Measurements from ENCODE around the gene NIPBL. TPM values are rescaled to one million over a fixed set of nuclear protein-coding genes. Genes with fewer than 3 reads are reported as not detected.
A peak's percentile ranks its signal among the peaks of the same experiment; 100 is the strongest.

The NIPBL gene
- 56.0 and 61.3 TPM in 2 replicates for total RNA-seq (2021)
- long read RNA-seq, partial matches to known transcripts = 113 of 125 reads
- long read RNA-seq, other reads (novel, unspliced or antisense) = 12 of 125 reads

DNA sequence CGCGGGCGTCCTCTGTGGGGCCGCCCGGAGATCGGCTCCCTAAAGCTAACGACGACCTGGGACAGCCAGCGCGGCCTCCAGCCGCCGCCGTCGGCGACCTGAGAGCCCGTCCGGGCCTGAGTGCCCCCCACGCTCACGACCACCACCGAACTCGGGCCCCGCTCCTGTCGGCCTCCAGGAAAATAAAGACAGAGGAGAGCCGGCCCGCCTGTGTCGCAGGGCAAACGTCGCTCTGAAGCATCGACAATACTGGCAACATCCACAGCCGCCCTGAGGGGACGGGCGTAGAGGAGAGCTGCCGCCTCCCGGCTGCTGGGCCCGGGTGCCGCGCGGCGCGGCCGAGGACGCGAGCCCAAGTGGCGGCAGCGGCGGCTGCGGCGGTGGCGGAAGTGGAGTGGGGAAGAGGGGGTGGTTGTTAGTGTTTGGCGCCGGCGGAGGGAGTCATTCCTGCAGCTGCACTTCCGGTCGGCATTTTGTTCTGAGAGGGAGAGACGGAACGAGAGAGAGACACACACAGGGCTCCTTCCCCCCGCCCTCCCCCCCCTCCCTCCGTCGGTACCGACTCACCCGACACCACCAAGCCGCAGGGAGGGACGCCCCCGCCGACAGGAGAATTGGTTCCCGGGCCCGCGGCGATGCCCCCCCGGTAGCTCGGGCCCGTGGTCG, at the start of gene NIPBL:
TSS of gene NIPBL (plus strand) at position 471 of the 666 bp plus-strand sequence. CDS start 76,928 bp downstream, outside the sequence.
- H3K4ac ChIP-seq (ENCODE audit: low read depth, low read length) = no peak within 1 kb of the TSS; the same call in 1 of the 2 replicates
- H3K4me1 ChIP-seq (ENCODE audit: insufficient read depth, low read length) = no peaks in the 10 kb centered on the region
- peak within 1 kb of the TSS; percentile 56 for H2BK120ac ChIP-seq (ENCODE audit: low read depth, low read length, poor library complexity, severe bottlenecking)
- peak within 1 kb of the TSS; percentile 60 for H3K14ac ChIP-seq (ENCODE audit: insufficient read depth, low read length)
- H2AFZ ChIP-seq (ENCODE audit: low read length) = no peak within 1 kb of the TSS
- DNase-seq = peak; percentile 90
- H3K79me1 ChIP-seq (ENCODE audit: insufficient read depth, low read depth, low read length, poor library complexity, severe bottlenecking) = no peaks in the 10 kb centered on the region
- no peak within 1 kb of the TSS for H4K91ac ChIP-seq (ENCODE audit: insufficient read length, low read depth, low read length)
- peaks cover 0 to 5% (median 1%) of the 10 kb centered on the region in 3 experiments; a peak in 4 of 7 replicates for H3K36me3 Mint-ChIP-seq (ENCODE audit: insufficient read depth in 1 of 3, low read depth in 3 of 3)
- H4K8ac ChIP-seq (replicated peaks; ENCODE audit: insufficient read length, low read depth, low read length) = no peak within 1 kb of the TSS
- no peaks in the 10 kb centered on the region for H3K9me3 Mint-ChIP-seq
- H3K27me3 ChIP-seq (ENCODE audit: insufficient read depth, low read length) = no peaks in the 10 kb centered on the region
- H3K23me2 ChIP-seq (ENCODE audit: insufficient read length, low read depth, low read length, poor library complexity, severe bottlenecking) = peaks cover 15% of the 10 kb centered on the region
- peaks cover 25% of the 10 kb centered on the region; the same call in 1 of the 2 replicates for H3K79me2 ChIP-seq (ENCODE audit: insufficient read depth, low read length)
- peak within 1 kb of the TSS; percentile 95 to 99 (median 97) for H3K27ac Mint-ChIP-seq
- H3K4me2 ChIP-seq (ENCODE audit: insufficient read depth, insufficient read length, low read length) = peak within 1 kb of the TSS; percentile 94
- peak within 1 kb of the TSS; percentile 91 for H3K9ac ChIP-seq (ENCODE audit: extremely low read depth, insufficient read length, low read length)
- H2BK15ac ChIP-seq (ENCODE audit: low read depth, low read length) = no peak within 1 kb of the TSS
- H3K56ac ChIP-seq (ENCODE audit: insufficient read length, low read depth, low read length) = no peak within 1 kb of the TSS
- no CpG with 5 or more reads among the region's 73 CpGs for WGBS (ENCODE audit: extremely low coverage, insufficient read length, low lambda C conversion rate)
- no peak within 1 kb of the TSS for H2AK5ac ChIP-seq (ENCODE audit: insufficient read length, low read length)
- no peak within 1 kb of the TSS for H2BK20ac ChIP-seq (ENCODE audit: low read depth, low read length, poor library complexity, severe bottlenecking)
- TF ChIP-seq, protein P1, sequence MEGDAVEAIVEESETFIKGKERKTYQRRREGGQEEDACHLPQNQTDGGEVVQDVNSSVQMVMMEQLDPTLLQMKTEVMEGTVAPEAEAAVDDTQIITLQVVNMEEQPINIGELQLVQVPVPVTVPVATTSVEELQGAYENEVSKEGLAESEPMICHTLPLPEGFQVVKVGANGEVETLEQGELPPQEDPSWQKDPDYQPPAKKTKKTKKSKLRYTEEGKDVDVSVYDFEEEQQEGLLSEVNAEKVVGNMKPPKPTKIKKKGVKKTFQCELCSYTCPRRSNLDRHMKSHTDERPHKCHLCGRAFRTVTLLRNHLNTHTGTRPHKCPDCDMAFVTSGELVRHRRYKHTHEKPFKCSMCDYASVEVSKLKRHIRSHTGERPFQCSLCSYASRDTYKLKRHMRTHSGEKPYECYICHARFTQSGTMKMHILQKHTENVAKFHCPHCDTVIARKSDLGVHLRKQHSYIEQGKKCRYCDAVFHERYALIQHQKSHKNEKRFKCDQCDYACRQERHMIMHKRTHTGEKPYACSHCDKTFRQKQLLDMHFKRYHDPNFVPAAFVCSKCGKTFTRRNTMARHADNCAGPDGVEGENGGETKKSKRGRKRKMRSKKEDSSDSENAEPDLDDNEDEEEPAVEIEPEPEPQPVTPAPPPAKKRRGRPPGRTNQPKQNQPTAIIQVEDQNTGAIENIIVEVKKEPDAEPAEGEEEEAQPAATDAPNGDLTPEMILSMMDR (conservative IDR thresholded peaks at IDR 0.05) = no peak
- no peak within 1 kb of the TSS for H3T11ph ChIP-seq (ENCODE audit: low read length)
- no peak within 1 kb of the TSS for H2BK5ac ChIP-seq (ENCODE audit: insufficient read length, low read length)
- H2BK12ac ChIP-seq (ENCODE audit: insufficient read length, low read depth, low read length) = no peak within 1 kb of the TSS
- peak within 1 kb of the TSS; percentile 56 for H3K18ac ChIP-seq (ENCODE audit: insufficient read length, low read depth, low read length)
- H3K27me3 Mint-ChIP-seq (ENCODE audit: low read depth) = no peaks in the 10 kb centered on the region
- peak within 1 kb of the TSS; percentile 20 for H3K27ac ChIP-seq (ENCODE audit: insufficient read length, low read depth, low read length)
- H4K20me1 ChIP-seq (ENCODE audit: control insufficient read depth, insufficient read depth, insufficient read length) = no peaks in the 10 kb centered on the region
- peak within 1 kb of the TSS; percentile 88 to 99 for H3K4me3 Mint-ChIP-seq
- H3K9me3 ChIP-seq (ENCODE audit: control insufficient read depth, low read depth, low read length) = no peaks in the 10 kb centered on the region
- peaks cover 40 to 41% of the 10 kb centered on the region in 2 experiments for H3K4me1 Mint-ChIP-seq
- H3K23ac ChIP-seq (ENCODE audit: insufficient read length, low read depth, low read length) = no peak within 1 kb of the TSS
- no peak within 1 kb of the TSS for H4K5ac ChIP-seq (ENCODE audit: insufficient read length, low read depth, low read length)

All from H9 (cell line).